ENCODE data around the gene TTC8. TPM values are rescaled to one million over a fixed set of nuclear protein-coding genes. Genes with fewer than 3 reads are reported as not detected.

The TTC8 gene
- total RNA-seq, 1 donor from 2014 or later, result 1.7 TPM

Other genes with a start within 250 kb of the TTC8 start
- 1.2 and 1.5 TPM in 2 replicates for gene EML5, start 31.7 kb upstream of the TTC8 start, total RNA-seq